Transverse colon (tissue), 4 donors: ENCODE measurements around the gene LMAN1L. TPM values are rescaled to one million over a fixed set of nuclear protein-coding genes. Genes with fewer than 3 reads are reported as not detected.
A peak's percentile ranks its signal among the peaks of the same experiment; 100 is the strongest.

Experiments
- DNase-seq: peaks from one replicate; pipeline ENCODE4 v3.0.0-alpha.2; 2019
- H3K27ac ChIP-seq, 4 donors: fragments of 200-600 bp; sonication (generic); 2 replicates each; pipeline ENCODE4 v1.5.1; 2016 to 2018; ENCODE audit warnings: inconsistent platforms in 4 of 4
- H3K27me3 ChIP-seq: fragments of 200-600 bp; sonication (generic); 2 replicates; pipeline ENCODE4 v1.5.1; 2017; ENCODE audit warnings: inconsistent platforms
- H3K36me3 ChIP-seq, 4 donors: fragments of 200-600 bp; sonication (generic); 2 replicates each; pipeline ENCODE4 v1.5.1; 2017 to 2019; ENCODE audit warnings: inconsistent platforms in 4 of 4
- H3K4me1 ChIP-seq, 4 donors: fragments of 200-600 bp; sonication (generic); 2 replicates each; pipeline ENCODE4 v1.5.1; 2017 to 2020; ENCODE audit warnings: inconsistent platforms in 4 of 4
- H3K4me3 ChIP-seq, 4 donors: fragments of 200-600 bp; sonication (generic); 1 replicate in 1 of 4; 2 replicates in 3 of 4; pipeline versions ENCODE4 v1.5.1 to v1.6.1; 2017 to 2019; ENCODE audit warnings: inconsistent platforms in 4 of 4
- H3K9me3 ChIP-seq, 2 donors: fragments of 200-600 bp; sonication (generic); 2 replicates each; pipeline ENCODE4 v1.5.1; 2017 to 2019; ENCODE audit warnings: inconsistent platforms in 2 of 2
- EP300 ChIP-seq: sonication (generic); formaldehyde crosslinking; IDR thresholded peaks from one replicate; pipeline ENCODE4 v1.6.1; 2017; ENCODE audit warnings: antibody characterized with exemption, low read depth
- POLR2A ChIP-seq: fragments of 450-650 bp; IDR thresholded peaks from one replicate; pipeline ENCODE4 v1.6.1; 2016; ENCODE audit warnings: antibody characterized with exemption, mild to moderate bottlenecking, moderate library complexity
- POLR2AphosphoS5 ChIP-seq, 3 donors: sonication (generic); formaldehyde crosslinking; IDR thresholded peaks; one replicate each; pipeline ENCODE4 v1.6.1; 2016; ENCODE audit warnings: antibody characterized with exemption in 3 of 3
- WGBS, 2 donors: methylation state at CpG; one replicate each; pipeline ENCODE4 v1.1.5; 2018; ENCODE audit warnings: low coverage in 1 of 2; 5-methylcytosine and 5-hydroxymethylcytosine counted together
- in situ Hi-C, 4 donors: fragments of 200-750 bp; cut with MboI; loops; one replicate each; pipeline versions ENCODE4 v1.15.0 to v1.15.1; 2017; ENCODE audit warnings: low sequenced_read_pairs in 3 of 4, low pct_ligation_motif_present in 1 of 4, low pct_unique_long_range_greater_than_20kb in 1 of 4
- intact Hi-C: fragments of 100-400 bp; cut with DNase I; formaldehyde crosslinking; loops from one replicate; pipeline ENCODE4 v1.15.1; 2023; ENCODE audit warnings: low total_unique reads
- total RNA-seq, 4 donors: library from RNA; depleted of rRNA; stranded (reverse); fragments of >200 nt; gene quantifications; one replicate each; pipeline ENCODE4 v1.1.0, GENCODE V29; 2016
- TF ChIP-seq, protein P1 (sequence below), 5 experiments: fragments of 200-600 bp in 3 of 5; fragments of 450-650 bp in 2 of 5; sonication (generic) in 3 of 5; IDR thresholded peaks; 1 replicate in 2 of 5; 2 replicates in 3 of 5; pipeline ENCODE4 v1.5.1; 2016 to 2017; ENCODE audit warnings: antibody characterized with exemption in 5 of 5, inconsistent platforms in 3 of 5, mild to moderate bottlenecking in 2 of 5, moderate library complexity in 1 of 5

LMAN1L gene
- total RNA-seq, 4 donors from 2014 or later: 20.2 TPM; not detected in 3

DNA sequence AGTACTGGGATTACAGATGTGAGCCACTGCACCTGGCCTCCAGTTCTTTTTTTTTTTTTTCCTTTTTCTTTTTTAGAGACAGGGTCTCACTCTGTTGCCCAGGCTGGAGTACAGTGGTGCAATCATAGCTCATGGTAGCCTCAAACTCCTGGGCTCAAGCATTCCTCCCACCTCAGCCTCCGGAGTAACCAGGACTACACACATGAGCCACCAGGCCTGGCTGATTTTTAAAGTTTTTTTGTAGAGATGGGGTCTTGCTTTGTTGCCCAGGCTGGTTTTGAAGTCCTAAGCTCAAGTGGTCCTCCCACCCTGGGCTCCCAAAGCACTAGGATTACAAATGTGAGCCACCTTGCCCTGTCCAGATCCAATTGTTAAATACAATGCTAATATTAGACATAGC is 43.9 kb downstream of the LMAN1L start:
- TF ChIP-seq POLR2AphosphoS5 (IDR thresholded peaks at IDR 0.05) (no peak), POLR2A (no peak), EP300 (no peak)
- TF ChIP-seq, protein P1, sequence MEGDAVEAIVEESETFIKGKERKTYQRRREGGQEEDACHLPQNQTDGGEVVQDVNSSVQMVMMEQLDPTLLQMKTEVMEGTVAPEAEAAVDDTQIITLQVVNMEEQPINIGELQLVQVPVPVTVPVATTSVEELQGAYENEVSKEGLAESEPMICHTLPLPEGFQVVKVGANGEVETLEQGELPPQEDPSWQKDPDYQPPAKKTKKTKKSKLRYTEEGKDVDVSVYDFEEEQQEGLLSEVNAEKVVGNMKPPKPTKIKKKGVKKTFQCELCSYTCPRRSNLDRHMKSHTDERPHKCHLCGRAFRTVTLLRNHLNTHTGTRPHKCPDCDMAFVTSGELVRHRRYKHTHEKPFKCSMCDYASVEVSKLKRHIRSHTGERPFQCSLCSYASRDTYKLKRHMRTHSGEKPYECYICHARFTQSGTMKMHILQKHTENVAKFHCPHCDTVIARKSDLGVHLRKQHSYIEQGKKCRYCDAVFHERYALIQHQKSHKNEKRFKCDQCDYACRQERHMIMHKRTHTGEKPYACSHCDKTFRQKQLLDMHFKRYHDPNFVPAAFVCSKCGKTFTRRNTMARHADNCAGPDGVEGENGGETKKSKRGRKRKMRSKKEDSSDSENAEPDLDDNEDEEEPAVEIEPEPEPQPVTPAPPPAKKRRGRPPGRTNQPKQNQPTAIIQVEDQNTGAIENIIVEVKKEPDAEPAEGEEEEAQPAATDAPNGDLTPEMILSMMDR (IDR thresholded peaks at IDR 0.05): no peak
- H3K27me3 ChIP-seq: no peaks in the 10 kb centered on the region
- H3K9me3 ChIP-seq: no peaks in the 10 kb centered on the region
- peak overlapping the region; percentile 32 to 64 (median 62) for H3K27ac ChIP-seq
- intact Hi-C loops (no loop called here), in situ Hi-C loops (no loop called here)
- H3K36me3 ChIP-seq: peaks cover 0 to 25% (median 15%) of the 10 kb centered on the region in 4 donors
- no peak overlapping the region for H3K4me3 ChIP-seq
- DNase-seq: no peak
- WGBS, 2 donors: 100% methylated on average over 1 of the region's 1 CpG
- H3K4me1 ChIP-seq: peaks cover 25 to 45% (median 39%) of the 10 kb centered on the region in 4 donors

DNA sequence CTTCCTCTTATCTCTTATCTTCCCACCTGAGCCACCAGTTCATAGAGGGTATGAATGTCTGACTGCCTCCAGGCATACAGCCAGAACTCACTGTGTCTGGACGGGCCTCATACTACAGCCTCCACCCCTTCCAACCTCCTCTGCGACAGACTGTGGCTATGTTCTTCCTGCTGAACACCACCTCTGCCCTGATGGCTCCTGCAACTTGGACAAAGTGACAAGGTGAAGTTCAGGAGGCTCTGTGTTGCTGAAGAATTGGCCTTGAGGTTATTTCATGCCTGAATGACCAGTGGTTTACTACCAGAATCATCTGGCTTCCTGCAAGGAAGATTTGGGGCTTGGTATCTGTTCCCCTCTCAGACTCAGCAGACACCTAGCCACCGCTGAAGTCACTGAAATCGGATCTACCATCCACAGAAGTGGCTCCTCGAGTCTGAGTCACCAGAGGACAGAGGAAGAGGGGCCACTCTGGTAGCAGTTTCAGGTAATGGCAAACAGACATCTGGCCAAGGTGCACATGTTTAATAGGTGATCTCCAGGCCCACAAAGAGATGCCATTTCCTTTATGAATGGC is 44.5 kb downstream of the LMAN1L start:
- Histone ChIP-seq H3K27ac (peak overlapping the region; percentile 32 to 64 (median 62)), H3K27me3 (no peaks in the 10 kb centered on the region), H3K4me3 (no peak overlapping the region), H3K36me3 (peaks cover 0 to 21% (median 13%) of the 10 kb centered on the region in 4 donors), H3K9me3 (no peaks in the 10 kb centered on the region), H3K4me1 (peaks cover 25 to 45% (median 39%) of the 10 kb centered on the region in 4 donors)
- in situ Hi-C loops (no loop called here), intact Hi-C loops (no loop called here)
- TF ChIP-seq POLR2A (no peak), POLR2AphosphoS5 (IDR thresholded peaks at IDR 0.05) (peak in 1 of 3 donors; percentile 18)
- WGBS, 2 donors: 25 to 35% methylated on average over 2 to 5 of the region's 5 CpGs
- DNase-seq: peak; percentile 70

DNA sequence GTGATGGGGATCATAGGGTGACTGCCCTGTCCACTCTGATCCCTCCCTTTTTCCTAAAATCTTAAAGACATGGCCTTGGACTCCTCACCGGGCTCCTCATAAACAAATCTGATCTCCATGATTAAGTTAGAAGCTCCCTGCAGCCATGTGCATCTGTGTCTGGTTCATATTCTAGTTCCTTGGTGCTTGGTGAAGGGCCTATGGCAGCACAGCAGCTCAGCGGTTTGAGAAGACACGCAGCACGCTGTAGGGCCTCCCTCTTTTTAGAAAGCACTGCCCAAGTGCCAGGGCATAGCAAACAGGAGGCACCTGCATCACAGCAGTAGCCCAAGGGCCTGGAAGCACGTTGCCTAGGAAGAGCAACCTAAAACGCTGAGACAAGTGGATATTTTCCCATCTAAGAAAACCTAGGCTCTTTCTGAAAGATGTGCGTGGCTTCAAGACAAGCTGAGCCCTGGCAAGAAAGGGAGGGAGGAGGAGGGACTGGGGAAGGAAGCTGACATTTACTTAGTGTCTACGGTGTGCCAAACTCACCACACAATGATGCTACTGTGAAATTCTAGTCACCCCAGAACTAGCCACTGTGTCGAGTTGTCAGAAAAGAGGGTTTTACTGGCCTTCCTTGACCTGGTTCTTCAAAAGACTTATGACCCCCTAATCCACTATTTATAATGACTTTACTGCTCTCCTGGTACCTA is 45.2 kb downstream of the LMAN1L start:
- WGBS, 2 donors: 56% methylated on average over 5 to 9 of the region's 9 CpGs
- Histone ChIP-seq H3K27me3 (no peaks in the 10 kb centered on the region), H3K9me3 (no peaks in the 10 kb centered on the region), H3K27ac (peak overlapping the region; percentile 32 to 64 (median 62)), H3K4me3 (no peak overlapping the region), H3K4me1 (peaks cover 25 to 45% (median 39%) of the 10 kb centered on the region in 4 donors), H3K36me3 (peaks cover 0 to 17% (median 10%) of the 10 kb centered on the region in 4 donors)
- in situ Hi-C loops (no loop called here), intact Hi-C loops (no loop called here)
- TF ChIP-seq, protein P1 (IDR thresholded peaks at IDR 0.05): no peak
- no peak for DNase-seq

DNA sequence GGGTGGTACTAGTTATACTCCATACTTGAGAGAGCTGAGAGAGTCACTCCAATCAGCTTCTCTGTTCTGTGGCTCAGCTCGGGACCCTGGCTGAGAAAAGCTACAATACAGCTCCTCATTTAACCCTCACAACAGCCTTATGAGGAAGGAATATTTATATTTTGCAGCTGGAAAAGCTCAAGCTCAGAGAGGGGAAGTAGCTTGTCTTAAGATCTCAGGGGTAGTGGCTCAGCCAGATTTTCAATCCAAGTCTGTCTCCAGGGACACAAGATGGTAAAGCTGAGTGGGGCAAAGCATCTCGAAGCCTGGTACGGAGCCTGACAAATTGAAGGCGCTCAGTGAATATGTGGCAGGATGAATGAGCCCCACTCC is 45.7 kb downstream of the LMAN1L start:
- Histone ChIP-seq H3K27me3 (no peaks in the 10 kb centered on the region), H3K36me3 (peaks cover 0 to 11% (median 5%) of the 10 kb centered on the region in 4 donors), H3K27ac (peak overlapping the region; percentile 32 to 64 (median 62)), H3K4me3 (no peak overlapping the region), H3K4me1 (peaks cover 25 to 46% (median 42%) of the 10 kb centered on the region in 4 donors), H3K9me3 (no peaks in the 10 kb centered on the region)
- in situ Hi-C loops: no loop called here
- TF ChIP-seq POLR2A: no peak
- no peak for TF ChIP-seq EP300
- TF ChIP-seq, protein P1 (IDR thresholded peaks at IDR 0.05): no peak
- no peak for TF ChIP-seq POLR2AphosphoS5 (IDR thresholded peaks at IDR 0.05)
- WGBS, 2 donors: 69 to 75% methylated on average over 4 of the region's 4 CpGs
- intact Hi-C loops: no loop called here
- no peak for DNase-seq
